ENCODE data around the gene MAPKAP1.

MAPKAP1 gene

GRCh38 chr9:125639057-125639456 lies 68.0 kb downstream of the MAPKAP1 start:
- no peak for DNase-seq

DNA sequence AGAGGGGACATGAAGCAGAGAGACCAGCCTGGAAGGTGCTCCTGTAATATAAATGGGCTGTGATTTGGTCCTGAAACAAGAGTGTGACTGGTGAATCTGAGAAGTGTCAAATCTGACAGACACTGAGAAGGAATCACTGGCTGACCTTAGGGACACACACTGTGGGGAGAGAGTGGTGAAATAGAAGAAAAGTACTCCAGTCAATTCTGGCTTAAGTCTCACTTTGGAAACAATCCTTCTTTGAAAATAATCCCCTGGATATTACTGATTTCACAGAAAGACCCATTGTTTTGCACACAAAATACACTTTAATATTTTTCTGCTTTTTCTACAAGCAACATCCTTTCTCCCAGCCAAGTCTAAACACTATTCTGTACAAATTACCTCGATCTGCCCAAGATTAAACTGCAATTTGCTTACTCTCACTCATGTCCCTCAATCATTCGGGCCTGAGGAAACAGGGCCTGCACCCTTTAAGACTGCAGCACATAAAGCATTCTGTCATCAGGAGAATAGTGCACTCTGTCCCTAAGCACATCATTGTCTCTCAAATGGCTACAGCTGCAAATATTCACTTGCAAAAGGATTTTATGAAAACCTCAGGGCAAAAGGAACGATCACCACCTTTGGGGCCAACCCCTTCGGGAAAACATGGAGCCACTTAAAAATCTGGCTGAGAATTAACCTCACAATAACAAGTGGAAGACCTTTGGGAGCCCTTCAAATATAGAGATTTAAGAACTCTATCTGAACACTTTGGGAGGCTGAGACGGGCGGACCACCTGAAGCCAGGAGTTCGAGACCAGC lies 68.6 kb downstream of the MAPKAP1 start:
- no peak for DNase-seq

- no peak for DNase-seq
Measured at GRCh38 chr9:125637241-125637640, 69.8 kb downstream of the MAPKAP1 start.

DNA sequence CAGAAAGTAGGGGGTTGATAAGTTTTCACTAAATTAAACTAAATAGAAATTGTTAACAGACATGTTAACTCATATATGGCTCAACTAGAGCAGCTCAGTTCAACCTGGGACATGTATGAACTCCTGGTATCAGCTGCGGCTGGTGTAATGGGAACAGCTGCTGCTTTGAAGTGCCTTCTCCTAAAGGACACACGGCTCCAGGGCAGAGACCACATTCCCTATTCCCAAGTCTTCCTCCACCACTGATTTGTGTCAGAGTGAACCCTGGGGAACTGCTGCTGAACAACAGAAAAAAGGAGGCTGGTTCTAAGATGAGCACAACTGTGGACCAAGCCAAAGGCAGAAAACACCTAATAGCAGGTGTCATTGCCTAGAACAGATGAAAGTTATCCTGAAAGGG lies 71.1 kb downstream of the MAPKAP1 start:
- no peak for DNase-seq

DNA sequence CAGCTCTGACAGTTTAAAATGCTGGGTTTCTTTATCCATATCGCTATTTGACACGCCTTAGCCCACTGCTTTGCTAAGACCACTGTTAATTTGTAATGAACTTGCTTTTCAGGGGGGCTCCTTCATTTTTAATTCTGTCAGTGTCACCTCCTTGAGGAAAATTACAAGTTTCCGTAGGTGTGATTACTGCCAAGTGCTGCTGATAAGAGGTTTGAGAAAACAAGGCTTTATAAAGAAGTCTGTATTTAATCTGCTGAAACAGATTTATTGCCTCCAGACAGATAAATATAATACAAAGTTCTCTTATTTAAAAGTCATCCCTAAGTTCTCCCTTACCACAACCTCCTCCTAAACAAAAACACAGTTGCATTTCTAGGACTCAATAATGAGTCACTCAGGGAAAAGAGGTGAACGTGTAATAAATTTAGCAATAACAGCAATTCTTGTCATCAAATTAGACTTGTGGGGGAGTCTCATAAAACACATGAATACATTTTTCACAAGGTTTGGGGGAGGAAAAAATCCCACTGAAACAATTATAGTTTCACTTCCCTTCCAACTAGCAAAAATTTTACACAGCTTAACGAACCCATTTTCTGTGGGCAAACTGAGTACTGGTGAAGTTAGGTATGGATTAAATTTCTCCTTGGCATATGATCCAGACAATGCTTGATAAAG lies 72.8 kb downstream of the MAPKAP1 start:
- DNase-seq: no peak

- no peak for DNase-seq
Measured at GRCh38 chr9:125633116-125633745, 73.8 kb downstream of the MAPKAP1 start.

GRCh38 chr9:125632321-125633115 lies 74.5 kb downstream of the MAPKAP1 start:
- peak in 1 of 2 experiments; percentile 27 for DNase-seq

GRCh38 chr9:125631391-125632085 lies 75.5 kb downstream of the MAPKAP1 start:
- peak in 1 of 2 experiments; percentile 63 for DNase-seq

- no peak for DNase-seq
Measured at GRCh38 chr9:125630436-125630835, 76.6 kb downstream of the MAPKAP1 start.

DNA sequence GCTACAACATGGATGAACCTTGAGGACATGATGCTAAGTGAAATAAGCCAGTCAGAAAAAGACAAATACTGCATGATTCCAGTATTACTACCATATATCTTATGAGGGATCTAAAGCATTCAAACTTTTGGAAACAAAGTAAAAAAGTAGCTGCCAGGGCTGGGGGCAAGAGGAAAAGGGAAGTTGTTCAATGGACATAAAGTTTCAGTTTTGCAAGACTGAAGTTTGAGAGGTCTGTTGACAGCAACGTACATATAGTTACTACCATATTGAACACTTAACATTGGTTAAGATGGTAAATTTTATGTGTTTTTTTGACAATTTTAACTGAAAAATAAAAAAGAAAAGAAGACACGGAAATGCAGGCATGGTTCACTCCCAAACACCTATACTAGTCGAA lies 77.6 kb downstream of the MAPKAP1 start:
- no peak for DNase-seq

- no peak for DNase-seq
Measured at GRCh38 chr9:125626187-125626586, 80.8 kb downstream of the MAPKAP1 start.

GRCh38 chr9:125621170-125621569 lies 85.8 kb downstream of the MAPKAP1 start:
- DNase-seq: no peak

DNA sequence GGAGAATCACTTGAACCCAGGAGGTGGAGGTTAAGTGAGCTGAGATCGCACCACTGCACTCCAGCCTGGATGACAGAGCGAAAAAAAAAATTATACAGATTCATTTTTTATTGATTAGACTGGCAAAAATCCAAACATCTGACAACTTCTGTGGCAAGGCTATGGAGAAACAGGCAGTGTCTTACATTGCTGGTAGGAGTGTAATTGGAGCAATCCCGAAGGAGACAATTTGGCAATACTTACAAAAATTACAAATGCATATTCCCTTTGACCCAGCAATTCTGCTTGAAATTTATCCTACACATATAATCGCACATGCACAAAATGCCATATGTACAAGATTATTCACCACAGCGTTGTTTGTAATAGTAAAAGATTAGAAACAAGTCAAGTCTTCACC lies 86.8 kb downstream of the MAPKAP1 start:
- no peak for DNase-seq

GRCh38 chr9:125617087-125617486 lies 89.9 kb downstream of the MAPKAP1 start:
- DNase-seq: no peak

GRCh38 chr9:125613141-125613540 lies 93.9 kb downstream of the MAPKAP1 start:
- DNase-seq: no peak

- DNase-seq: no peak
Measured at GRCh38 chr9:125612616-125613015, 94.4 kb downstream of the MAPKAP1 start.

GRCh38 chr9:125611121-125611765 lies 95.8 kb downstream of the MAPKAP1 start:
- DNase-seq: no peak

- no peak for DNase-seq
Measured at GRCh38 chr9:125609744-125610143, 97.3 kb downstream of the MAPKAP1 start.

- DNase-seq: no peak
Measured at GRCh38 chr9:125608489-125609224, 98.4 kb downstream of the MAPKAP1 start.

DNA sequence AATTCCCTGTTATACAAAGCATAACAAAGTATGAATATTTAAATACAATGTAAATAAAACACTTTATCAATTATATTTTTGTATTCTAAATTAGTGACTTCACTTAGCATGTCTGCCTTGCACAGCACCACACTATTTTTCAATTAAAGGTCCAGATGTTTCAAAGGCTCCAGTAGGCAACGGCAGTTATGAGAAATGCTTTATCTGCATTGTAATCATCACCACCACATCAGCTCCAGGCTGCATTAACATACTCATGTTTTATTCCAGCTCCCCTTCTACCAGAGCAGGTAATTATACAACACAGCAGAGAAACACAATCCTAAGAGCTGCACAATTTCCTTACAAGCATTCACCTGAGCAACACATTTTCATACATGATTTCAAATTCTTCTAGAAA lies 102.8 kb downstream of the MAPKAP1 start:
- DNase-seq: no peak

- DNase-seq: no peak
Measured at GRCh38 chr9:125603478-125604021, 103.5 kb downstream of the MAPKAP1 start.

All from SW 1271 (cell line).